NCI-H2171 treated with DMSO at 0.1 percent for 48 hours (cell line): ENCODE data around the gene TMX1.

Source experiments
- DNase-seq: peaks from one replicate; lab custom pipeline; 2025; lab: John Stamatoyannopoulos, UW

The TMX1 gene

DNA sequence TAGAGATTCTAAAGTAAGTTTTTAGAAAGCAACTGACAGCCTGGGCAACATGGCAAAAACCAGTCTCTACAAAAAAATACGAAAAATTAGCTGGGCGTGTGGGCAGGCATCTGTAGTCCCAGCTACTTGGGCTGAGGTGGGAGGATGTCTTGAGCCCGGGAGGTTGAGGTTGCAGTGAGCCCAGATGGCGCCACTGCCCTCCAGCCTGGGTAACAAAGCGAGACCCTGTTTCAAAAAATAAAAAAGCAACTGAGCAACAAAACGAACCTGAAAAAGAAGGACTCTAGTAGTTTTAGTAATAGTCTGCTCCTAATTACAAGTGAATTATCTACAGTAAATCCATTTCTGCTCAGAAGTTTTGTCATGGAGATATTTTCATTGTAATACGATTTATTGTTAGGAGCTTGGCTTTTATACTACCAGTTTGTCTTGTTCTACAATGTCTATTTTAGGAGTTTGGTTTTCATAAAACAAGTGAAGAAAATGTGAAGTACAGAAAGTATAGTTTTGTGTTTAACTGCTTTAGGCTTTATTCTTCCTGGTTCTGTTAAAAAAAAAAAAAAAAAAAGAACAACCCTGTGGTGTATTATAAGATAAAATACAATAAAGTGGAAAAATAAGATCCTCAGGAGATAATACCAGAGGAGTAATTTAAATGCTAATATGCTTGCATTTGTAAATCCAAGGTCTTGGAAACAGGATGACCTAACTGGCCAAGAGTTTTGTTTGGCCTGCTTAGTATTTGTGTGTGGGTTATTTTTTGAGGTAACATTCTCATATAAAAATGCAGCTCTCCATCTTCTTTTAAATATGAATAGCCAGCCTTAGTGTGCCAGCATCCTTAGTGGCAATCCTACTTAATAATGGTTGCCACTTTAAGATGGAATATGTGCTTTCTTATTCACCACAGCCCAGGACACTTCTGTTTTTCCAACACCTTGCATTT is 2.8 kb downstream of the TMX1 start:
- no peak for DNase-seq

DNA sequence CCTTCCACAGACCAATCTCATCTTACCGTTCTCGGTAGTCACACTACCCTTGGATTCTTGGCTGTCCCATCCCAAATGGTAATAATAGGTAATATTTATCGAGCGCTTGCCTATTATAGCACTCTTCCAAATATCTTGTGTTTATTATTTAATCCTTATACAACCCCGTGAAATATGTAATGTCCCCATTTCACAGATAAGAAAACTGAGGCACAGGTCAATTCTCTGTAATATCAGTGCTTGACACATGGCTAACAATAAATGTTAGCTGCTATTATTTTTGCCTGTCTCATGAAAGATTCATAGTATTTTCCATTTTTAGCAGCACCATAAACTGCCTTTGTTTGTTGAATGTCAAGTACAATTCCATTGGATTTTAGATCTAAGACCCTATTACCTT is 4.5 kb downstream of the TMX1 start:
- DNase-seq: no peak

DNA sequence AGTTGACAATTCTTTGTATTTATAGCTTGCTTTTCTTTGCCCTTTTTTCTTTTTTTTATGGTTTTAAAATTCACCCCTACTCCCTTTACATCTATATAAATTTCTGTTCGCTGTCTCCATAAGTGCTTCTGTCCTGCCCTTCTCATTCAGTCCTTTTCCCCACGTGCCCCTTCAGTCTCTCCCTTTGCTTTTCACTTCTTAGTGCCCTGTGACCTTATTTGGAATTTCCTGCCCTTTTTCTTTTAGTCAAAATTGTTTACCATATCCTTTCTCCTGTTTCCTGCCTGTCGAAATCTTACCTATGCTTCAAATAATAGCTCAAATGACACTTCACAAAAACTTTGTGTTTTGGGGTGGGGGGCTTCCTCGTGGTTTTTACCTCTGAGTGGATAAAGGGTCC is 6.0 kb downstream of the TMX1 start:
- no peak for DNase-seq

DNA sequence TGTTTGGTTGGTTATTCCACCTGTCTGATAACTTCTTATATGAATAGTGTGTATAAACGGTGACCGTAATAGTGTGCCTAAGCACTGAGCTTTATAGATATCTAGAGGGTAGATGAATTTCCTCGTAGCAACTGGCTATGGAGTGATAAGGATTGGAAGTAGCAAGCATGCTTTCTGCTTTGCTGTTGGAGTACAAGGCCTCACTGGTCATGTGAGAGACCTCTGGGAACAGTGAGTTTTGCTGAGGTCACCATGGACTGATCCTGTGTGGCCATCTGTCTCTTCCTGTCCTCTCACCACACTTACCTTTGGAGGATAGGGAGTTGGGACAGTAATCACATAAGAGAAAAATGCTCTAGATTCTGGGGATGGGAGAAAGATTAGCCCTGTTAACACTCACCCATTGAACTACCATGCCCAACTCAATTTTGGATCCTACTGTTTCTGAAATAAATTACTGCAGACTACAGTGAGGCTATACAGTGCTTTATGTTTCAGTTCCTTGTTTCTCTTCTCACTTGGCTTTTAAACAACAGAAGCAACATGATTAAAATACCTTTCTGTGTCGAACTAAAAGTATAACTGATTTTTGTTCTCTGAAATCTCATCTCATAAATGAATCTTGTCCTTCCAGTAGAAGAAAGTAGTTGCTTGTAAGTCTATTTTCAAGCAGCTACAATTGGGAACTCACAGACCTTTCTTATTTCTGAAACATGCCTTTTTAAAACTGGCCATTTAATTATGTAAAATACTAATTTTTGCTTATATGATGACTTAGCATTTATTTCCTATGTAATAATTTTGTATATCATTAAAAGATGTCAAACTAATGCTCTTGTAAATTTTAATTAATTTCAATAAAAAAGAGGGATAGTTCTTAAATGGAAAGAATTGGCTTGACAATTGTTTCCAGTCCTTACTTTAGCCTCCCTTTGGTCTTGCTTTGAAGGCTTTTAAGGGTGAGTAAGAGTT is 8.3 kb downstream of the TMX1 start:
- DNase-seq: no peak

DNA sequence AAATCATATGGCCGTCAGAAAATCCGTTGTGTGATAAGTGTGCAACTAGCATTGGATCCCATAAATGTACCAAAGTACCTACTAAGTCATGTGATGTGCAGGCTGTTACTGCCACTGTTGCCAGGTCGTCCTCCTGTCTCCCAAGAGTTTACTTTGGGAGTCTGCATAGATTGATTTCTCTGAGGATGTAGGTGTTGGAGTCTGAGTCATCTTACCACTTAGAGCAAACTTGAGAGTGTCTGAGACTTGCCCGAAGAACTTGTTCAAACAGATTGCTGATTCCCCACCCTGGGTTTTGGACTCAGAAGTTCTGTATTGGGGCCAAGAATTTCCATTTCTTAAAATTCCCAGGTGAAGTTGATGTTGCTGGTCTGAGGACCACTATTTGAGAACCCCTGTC is 11.4 kb downstream of the TMX1 start:
- no peak for DNase-seq

DNA sequence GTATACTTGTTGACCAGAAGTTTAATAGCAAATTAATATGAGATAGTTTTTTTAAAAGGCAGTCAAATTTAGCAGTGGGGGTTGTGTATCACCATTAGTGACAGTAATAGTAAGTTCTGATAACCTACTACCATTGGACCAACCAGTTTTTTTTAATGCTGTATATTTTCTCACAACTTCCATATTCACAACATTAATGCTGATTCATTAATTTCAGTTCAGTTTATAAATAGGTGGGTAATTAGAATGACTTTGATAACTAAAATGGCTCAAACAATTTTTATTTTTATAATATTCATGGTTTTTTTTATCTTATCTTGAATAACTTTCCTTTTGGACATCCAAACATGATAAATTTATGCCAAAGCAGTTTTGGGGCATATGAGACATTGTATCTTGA is 13.8 kb downstream of the TMX1 start:
- no peak for DNase-seq

DNA sequence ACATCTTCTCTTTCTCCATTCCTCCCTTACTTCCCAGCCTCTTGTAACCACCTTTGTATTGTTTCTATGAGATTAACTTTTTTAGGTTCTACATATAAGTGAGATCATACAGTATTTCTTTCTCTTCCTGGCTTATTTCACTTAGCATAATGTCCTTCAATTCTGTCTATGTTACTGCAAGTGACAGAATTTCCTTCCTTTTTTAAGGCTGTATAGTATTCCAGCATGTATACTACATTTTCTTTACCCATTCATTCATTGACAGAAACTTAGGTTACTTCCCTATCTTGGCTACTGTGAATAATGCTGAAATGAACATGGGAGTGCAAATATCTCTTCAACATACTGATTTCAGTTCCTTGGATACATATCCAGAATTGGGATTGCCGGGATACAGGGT is 18.2 kb downstream of the TMX1 start:
- DNase-seq: no peak

DNA sequence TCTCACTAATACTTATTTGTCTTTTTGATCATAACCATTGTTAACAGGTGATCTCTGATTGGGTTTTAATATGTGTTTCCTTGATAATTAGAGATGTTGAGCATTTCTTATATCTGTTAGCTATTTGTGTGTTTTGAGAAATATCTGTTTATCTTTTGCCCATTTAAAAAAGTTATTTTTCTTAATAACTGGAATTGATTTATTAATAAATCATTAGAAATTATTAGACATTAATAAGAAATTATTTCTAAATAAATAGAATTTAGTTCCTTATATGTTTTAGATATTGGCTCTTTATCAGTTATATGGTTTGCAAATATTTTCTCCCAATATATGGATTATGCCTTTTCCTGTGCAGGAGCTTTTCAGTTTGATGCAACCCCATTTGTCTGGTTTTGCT is 18.7 kb downstream of the TMX1 start:
- no peak for DNase-seq

DNA sequence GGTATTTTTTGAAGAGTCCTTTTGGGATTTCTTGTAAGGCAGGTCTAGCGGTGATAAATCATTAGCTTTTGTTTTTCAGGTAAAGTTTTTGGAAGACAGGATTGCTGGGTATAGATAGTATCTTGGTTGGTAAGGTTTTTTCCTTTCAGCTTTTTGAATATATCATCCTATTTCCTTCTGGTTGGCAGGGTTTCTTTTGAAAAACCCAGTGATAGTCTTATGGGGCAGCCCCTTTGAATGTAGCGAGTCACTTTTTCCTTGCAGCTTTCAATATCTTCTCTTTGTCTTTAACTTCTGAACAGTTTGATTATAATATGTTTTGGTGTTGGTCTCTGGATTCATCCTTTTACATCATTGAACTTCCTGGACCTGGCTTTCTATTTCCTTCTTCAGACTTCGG is 20.2 kb downstream of the TMX1 start:
- DNase-seq: no peak

DNA sequence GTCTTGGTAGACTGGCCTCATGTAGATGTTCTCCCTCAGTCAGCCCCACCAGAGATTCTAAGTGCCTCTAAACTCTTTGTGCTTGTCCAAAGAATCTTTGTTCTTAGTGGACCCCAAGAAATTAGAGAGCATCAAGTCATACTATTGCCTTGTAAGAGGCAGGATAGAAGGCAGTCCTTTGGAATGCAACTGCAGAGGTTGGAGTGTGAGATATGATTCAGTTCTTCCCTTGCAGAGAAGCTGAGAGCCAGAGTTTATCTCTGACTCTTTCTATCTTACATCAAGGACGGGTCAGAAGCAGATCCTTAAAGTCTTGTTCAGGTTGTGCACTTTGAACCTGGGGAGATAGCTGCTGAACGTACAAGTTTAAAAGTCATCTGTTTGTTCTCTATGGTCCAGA is 21.1 kb downstream of the TMX1 start:
- DNase-seq: no peak

DNA sequence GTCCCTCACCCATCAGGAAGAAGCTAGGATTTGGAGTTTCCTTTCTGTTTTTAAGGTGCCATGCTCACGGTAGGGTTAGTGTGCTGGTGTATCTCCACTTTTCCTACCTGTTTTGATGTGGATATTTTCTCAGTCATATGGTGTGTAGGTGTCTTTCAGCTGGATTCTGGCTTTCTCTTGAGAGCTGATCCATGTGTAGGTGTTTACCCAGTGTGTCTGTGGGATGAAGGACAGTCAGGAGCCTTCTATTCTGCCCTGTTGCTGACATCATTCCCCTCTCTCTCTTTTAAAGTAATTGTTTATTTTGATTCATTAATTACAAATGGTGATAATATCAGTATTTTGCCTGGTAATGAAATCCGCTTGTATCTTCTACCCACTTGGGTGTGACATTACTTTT is 22.8 kb downstream of the TMX1 start:
- DNase-seq: no peak

DNA sequence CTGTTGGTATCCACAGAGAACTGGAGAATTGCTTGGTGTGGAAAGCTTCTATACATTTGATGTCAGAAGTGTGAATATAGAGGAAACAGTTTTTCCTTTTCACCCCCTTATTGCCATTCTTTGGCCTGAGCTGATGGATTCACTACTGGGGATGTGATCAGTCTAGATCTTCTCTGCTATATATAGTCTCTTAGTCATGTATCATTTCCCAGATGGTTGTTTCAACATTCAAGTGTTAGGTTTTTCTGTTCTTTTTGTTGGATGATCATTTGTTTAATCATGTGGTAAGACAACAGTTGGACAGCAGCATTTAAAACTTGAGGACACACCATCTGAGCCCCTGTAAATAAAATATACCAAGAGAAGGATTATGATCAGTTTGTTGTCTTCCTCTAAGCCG is 29.6 kb downstream of the TMX1 start:
- DNase-seq: no peak

DNA sequence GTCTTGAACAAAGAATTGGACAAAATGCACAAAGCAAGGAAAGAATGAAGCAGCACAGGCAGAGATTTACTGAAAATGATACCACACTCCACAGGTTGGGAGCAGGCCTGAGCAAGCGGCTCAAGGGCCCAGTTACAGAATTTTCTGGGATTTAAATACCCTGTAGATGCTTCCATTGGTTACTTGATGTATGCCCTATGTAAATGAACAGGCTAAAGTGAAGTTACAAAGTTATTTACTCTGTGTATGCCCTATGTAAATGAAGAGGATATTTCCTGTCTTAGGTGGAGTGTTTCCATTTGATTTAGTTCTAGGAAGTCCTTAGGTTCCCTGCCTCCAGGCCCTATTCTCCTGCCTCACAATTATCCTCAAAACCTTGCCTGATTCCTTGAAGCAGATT is 36.6 kb downstream of the TMX1 start:
- no peak for DNase-seq

DNA sequence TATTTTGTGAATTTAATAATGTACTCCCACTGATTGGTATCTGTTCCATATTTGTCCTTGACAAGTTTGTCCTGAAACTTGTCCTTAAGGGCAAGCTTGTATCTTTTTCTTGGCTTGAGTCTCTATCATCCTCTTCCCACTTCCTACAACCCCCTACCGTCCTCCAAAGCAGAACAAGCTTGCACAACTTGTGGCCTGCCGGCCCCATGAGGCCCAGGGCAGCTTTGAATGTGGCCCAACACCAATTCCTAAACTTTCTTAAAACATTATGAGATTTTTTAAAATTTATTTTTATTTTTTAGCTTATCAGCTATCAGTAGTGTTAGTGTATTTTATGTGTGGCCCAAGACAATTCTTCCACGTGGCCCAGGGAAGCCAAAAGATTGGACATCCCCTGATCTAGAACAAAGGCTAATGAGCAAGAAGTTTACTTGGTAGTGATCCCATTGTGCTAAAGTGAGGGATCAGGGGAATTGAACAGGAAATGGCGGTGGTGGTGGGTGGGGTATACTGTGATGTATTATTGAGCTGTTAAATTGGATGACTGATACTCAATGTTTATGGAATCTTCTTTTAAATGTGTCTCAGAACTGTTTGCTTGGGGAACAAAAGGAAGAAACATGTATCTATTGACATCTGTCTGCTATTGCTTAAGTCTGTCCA is 37.8 kb downstream of the TMX1 start:
- no peak for DNase-seq

DNA sequence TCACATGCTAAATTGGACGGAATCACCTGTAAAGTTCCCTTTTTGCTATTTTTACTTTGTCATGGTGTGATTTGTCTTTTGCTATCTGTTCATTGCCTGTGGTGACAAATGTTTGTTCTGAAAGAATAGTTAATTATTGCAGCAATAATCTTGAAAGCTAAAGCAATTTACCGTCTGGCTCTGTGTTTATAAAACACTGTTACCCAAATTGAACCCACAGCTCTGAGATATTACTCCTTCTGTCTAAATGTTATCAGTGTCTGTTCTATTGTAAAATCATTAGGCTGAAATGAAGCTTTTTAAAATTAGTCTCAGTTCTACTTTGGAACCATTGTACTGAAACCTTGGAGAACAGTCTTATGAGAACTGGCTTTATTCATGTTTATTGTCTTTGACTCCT is 42.5 kb downstream of the TMX1 start:
- DNase-seq: no peak

DNA sequence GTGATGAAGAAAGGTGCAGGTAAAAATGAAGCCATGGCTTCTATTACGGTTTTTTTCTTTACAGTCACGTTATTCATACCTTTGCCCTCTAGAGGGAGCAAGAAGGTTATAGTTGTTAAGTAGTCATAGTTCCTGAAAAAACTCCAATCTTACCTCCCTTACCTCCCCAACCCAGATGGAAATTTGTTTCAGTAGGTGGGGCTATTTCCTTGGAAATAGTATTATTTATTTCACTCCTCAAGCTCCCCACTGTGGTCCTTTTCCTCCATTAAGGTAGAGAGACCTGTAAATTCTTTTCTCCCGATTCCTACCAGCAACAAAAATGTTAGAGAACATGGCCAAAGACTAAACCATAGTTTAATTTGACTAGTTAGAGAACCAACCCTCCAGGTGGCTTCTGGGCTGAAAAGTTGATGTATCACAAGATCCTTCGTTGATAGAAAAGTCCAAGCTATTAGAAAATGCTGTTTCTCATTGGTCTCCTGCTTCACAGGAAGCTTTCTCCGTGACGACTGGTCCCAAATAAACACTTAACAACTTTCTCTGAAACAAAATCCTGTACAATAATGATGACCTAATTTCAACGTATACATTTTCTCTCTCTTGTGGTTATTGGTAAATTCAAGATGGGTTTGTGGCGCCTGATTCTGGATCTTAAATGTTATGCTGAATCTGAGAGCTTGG is 43.5 kb downstream of the TMX1 start:
- DNase-seq: peak; percentile 96

DNA sequence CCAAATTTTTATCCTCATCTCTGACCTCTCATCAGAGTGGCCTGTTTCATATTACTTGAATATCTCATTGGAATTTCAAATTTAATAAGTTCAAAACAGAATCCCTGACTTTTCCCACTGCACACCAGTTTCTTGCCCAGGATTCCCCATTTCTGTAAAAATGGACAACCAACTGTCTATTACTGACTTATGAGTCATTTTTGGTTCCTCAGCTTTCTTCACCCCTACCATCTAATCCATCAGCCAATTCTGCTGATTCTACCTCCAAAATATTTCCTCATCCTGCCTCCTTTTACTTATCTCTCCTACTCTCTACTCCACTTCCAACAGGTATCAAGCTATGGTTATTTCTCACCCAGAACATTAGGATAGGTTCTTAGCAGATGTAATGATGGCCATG is 44.2 kb downstream of the TMX1 start:
- no peak for DNase-seq

DNA sequence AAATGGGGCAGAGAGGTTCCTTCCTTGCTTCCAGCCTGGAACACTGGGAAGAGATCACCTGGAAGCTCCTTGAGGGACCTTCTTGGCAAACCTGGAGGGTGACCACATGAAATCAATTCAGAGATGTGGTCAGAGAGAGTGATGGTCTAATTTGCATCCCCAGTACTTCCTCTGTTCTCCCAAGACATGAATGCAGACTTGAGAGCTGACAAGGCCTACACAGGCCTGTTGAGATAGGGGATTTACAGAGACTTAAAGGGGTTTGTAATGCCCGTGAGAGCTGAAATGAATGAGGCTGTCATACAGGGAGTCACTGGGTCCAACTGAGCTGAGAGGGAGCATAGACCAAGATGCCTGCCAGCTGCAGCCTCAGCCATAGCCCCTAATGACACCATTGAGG is 45.1 kb downstream of the TMX1 start:
- no peak for DNase-seq

DNA sequence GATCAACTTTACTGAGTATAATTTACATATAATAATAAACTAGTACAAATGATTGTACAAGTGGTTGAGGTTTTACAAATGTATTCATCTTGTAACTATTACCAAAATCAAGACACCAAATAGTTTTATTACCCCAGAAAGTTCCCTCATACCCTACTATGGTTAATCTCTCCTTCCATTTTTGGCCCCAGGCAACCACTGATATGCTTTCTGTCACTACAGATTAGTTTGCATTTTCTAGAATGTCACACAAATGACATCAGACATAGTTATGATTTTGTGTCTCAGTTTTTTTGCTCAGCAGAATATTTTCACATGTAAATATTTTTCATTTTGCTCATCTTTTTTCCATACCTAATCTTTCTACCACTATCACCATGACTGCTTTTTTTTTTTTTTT is 49.1 kb downstream of the TMX1 start:
- DNase-seq: no peak

DNA sequence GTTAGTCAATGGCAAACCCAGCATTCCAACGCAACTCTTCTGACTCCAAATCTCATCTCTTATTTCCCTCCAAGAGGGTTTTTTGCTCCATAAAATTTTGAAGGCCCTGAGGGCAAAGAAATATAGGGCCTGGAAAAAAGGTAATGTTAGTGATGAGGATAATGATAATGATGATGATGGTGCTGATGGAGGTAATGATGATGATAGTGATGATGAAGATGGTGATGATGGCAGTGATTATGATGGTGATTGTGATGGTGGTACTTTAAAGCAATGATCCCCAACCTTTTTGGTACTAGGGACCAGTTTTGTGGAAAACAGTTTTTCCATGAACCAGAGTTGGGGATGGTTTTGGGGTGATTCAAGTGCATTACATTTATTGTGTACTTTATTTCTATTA is 50.1 kb downstream of the TMX1 start:
- DNase-seq: no peak

DNA sequence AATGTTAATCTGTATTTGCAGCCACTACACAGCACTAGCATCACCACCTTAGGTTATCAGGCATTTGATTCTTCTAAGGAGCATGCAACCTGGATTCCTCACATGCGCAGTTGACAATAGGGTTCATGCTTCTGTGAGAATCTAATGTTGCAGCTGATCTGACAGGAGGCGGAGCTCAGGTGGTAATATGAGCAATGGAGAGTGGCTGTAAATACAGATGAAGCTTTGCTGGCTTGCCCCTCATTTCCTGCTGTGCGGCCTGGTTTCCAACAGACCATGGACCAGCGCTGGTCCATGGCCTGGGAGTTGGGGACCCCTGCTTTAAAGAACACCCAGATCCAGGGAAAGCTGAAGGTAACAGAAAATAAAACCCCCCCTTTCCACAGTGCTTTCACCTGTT is 51.0 kb downstream of the TMX1 start:
- no peak for DNase-seq
